ENCODE data around the gene SYNPO2.

The SYNPO2 gene

DNA sequence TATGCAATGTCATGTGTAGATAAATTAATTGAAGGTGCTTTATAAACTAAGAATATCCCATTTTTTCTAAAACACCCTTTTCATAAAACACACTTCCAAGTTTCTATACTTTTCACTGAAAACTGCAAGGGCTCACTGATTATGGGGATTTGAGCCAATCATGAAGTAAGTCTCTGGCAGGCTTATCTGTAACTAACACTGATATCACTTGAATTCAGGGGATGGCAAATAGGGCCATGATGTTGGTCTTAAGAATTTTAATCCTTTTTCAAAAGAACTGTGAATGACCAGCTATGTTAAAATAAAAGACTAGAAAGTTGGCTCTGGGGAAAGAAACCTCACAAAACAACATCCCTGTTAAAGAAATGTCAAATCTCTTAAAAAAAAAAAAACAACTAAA, 39.8 kb upstream of the SYNPO2 start:
- Histone ChIP-seq H3K4me3 (no peak overlapping the region), H3K27ac (no peak overlapping the region)
- no peak for DNase-seq (ENCODE audit: low spot score)
- TF ChIP-seq CTCF (IDR thresholded peaks at IDR 0.05) = no peak

DNA sequence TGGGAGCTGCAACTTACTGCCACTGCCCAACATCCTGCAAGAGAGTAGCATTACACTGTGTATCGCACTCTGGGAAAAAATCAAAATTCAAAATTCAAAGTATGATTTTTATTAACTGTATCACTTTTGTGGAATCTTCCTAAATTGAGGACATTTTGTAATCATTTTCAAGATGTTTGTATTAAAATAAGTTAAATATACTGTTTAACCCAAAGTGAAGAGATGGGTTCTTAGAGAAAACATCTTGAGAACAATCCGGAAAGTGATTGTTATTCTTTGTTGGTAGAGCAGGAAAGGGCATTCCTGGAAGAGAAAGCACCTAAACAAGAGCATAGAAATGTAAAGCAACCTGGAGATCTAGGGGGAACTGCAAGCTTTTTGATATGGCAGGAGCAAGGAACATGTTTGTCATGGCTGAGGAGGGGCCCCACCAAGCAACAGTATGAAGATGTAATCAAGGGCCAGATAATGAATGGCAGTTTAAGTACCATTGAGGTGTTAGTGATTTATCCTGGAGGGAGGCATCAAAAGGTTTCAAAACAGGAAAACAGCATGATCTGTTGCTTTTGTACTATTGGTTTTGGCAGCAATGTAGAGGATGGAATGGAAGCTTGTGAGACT, 38.7 kb upstream of the SYNPO2 start:
- Histone ChIP-seq H3K27ac (no peak overlapping the region), H3K4me3 (peak overlapping the region; percentile 66)
- TF ChIP-seq CTCF (IDR thresholded peaks at IDR 0.05) = no peak
- DNase-seq (ENCODE audit: low spot score) = no peak

- H3K4me3 ChIP-seq = peak overlapping the region; percentile 66
- no peak overlapping the region for H3K27ac ChIP-seq
- DNase-seq (ENCODE audit: low spot score) = no peak
- TF ChIP-seq CTCF (IDR thresholded peaks at IDR 0.05) = no peak
These were observed 38.0 kb upstream of the SYNPO2 start for GRCh38 chr4:118850488-118851173.

GRCh38 chr4:118857760-118858159, 30.9 kb upstream of the SYNPO2 start:
- Histone ChIP-seq H3K4me3 (no peak overlapping the region), H3K27ac (no peak overlapping the region)
- TF ChIP-seq CTCF (IDR thresholded peaks at IDR 0.05) = no peak
- no peak for DNase-seq (ENCODE audit: low spot score)

DNA sequence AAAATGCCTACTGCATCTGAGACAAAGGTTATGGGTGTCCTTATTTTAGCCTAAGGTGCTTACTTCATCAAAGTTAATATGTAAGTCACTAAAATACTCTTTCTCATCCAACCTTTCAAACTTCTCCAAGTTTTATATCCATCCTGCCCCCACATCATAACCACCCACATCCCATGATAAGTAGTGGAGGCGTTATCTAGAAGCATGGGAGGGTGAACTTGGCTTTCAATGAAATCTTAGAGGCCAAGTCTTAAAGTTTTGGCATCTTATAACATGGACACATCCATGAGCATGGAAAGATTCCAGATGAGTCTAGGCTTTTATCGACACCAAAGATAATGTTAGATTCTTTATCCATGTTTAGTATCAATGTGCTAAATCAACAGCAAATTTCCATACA, 29.9 kb upstream of the SYNPO2 start:
- Histone ChIP-seq H3K27ac (no peak overlapping the region), H3K4me3 (no peak overlapping the region)
- no peak for DNase-seq (ENCODE audit: low spot score)
- TF ChIP-seq CTCF (IDR thresholded peaks at IDR 0.05) = no peak

DNA sequence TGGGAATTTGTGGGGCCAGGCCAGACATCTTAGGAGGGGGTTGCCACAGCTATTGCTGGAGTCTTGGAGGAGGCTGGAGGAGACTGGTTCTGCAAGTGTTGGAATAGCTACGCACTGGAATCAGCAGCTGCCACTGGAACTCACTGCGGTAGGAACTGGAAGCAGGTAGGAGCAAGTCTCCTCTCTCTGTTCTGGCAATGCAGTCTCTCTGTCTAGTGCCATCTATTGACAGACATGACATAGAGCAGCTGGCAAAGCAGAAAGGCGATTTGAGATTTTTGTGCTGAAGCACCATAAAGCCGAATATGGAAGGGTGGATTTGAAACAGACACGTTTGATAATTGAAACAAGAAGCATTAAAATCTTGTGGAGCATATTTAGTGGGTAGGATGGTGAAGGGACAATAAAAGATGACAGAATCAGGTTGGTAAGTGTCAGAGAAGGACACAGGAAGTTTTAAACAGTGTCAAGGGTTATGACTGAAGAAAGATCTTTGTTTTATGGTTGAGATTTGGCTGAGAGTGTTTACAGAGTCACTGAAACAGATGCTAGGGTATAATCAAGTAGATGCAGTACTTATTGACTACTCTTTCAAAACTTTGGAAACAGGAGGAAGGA, 23.5 kb upstream of the SYNPO2 start:
- H3K27ac ChIP-seq = no peak overlapping the region
- DNase-seq (ENCODE audit: low spot score) = no peak
- peak overlapping the region; percentile 46 for H3K4me3 ChIP-seq
- peak; percentile 25 for TF ChIP-seq CTCF (IDR thresholded peaks at IDR 0.05)

DNA sequence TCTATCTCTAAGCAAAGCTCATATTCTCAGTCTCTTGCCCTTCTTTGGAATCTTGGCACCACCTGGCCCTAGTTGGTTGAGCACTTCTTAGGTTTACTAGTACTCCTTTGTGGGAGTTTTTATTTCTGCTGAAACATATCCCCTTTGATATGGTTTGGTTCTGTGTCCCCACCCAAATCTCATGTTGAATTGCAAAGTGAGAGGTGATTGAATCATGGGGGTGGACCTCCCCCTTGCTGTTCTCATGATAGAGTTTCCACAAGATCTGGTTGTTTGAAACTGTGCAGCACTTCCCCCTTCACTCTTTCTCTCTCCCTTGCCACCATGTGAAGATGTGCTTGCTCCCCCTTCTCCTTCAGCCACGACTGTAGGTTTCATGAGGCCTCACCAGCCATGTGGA, 22.2 kb upstream of the SYNPO2 start:
- Histone ChIP-seq H3K4me3 (no peak overlapping the region), H3K27ac (no peak overlapping the region)
- TF ChIP-seq CTCF (IDR thresholded peaks at IDR 0.05) = no peak
- DNase-seq (ENCODE audit: low spot score) = no peak
